ENCODE data around the gene SDK2. TPM values are rescaled to one million over a fixed set of nuclear protein-coding genes. Genes with fewer than 3 reads are reported as not detected.

SDK2 gene
- total and polyA plus RNA-seq, 5 donors from 2014 or later, result 0.02 to 0.59 (median 0.02) TPM; not detected in 2

- H3K27me3 ChIP-seq (ENCODE audit: control insufficient read depth, insufficient read depth, low read length), result no peaks in the 10 kb centered on the region
- DNase-seq, result no peak
- Mint-ChIP-seq H3K4me3 (no peak overlapping the region), H3K4me1 (no peaks in the 10 kb centered on the region), H3K9me3 (no peaks in the 10 kb centered on the region), H3K27ac (no peak overlapping the region), H3K36me3 (no peaks in the 10 kb centered on the region), H3K27me3 (no peaks in the 10 kb centered on the region)
- ATAC-seq (ENCODE audit: low read depth in 2 of 2), result no peak
- no peaks in the 10 kb centered on the region for H3K9me3 ChIP-seq (ENCODE audit: control insufficient read depth in 2 of 2, low read length in 2 of 2)
- no peaks in the 10 kb centered on the region for H3K4me1 ChIP-seq (ENCODE audit: control insufficient read depth, insufficient read depth, low read length, poor library complexity, severe bottlenecking)
- no peak overlapping the region for H3K4me3 ChIP-seq (ENCODE audit: low read depth, low read length)
- no peak overlapping the region for H3K27ac ChIP-seq (ENCODE audit: insufficient read depth, low read length, poor library complexity, severe bottlenecking)
- H3K36me3 ChIP-seq (ENCODE audit: control insufficient read depth, insufficient read depth, low read length), result no peaks in the 10 kb centered on the region
These were observed 284.9 kb downstream of the SDK2 start for GRCh38 chr17:73359352-73359751.

GRCh38 chr17:73358668-73359067, 285.6 kb downstream of the SDK2 start:
- no peaks in the 10 kb centered on the region for H3K9me3 Mint-ChIP-seq
- Histone ChIP-seq H3K4me1 (ENCODE audit: control insufficient read depth, insufficient read depth, low read length, poor library complexity, severe bottlenecking) (no peaks in the 10 kb centered on the region), H3K4me3 (ENCODE audit: low read depth, low read length) (no peak overlapping the region), H3K27me3 (ENCODE audit: control insufficient read depth, insufficient read depth, low read length) (no peaks in the 10 kb centered on the region), H3K36me3 (ENCODE audit: control insufficient read depth, insufficient read depth, low read length) (no peaks in the 10 kb centered on the region), H3K9me3 (ENCODE audit: control insufficient read depth in 2 of 2, low read length in 2 of 2) (no peaks in the 10 kb centered on the region), H3K27ac (ENCODE audit: insufficient read depth, low read length, poor library complexity, severe bottlenecking) (no peak overlapping the region)
- no peak overlapping the region for H3K4me3 Mint-ChIP-seq
- no peak overlapping the region for H3K27ac Mint-ChIP-seq
- no peaks in the 10 kb centered on the region for H3K36me3 Mint-ChIP-seq
- ATAC-seq (ENCODE audit: low read depth in 2 of 2), result no peak
- H3K4me1 Mint-ChIP-seq, result no peaks in the 10 kb centered on the region
- no peak for DNase-seq
- no peaks in the 10 kb centered on the region for H3K27me3 Mint-ChIP-seq

GRCh38 chr17:73357981-73358380, 286.3 kb downstream of the SDK2 start:
- H3K27me3 ChIP-seq (ENCODE audit: control insufficient read depth, insufficient read depth, low read length), result no peaks in the 10 kb centered on the region
- no peaks in the 10 kb centered on the region for H3K36me3 ChIP-seq (ENCODE audit: control insufficient read depth, insufficient read depth, low read length)
- no peak for DNase-seq
- no peaks in the 10 kb centered on the region for H3K9me3 ChIP-seq (ENCODE audit: control insufficient read depth in 2 of 2, low read length in 2 of 2)
- H3K4me1 Mint-ChIP-seq, result no peaks in the 10 kb centered on the region
- ATAC-seq (ENCODE audit: low read depth in 2 of 2), result no peak
- no peaks in the 10 kb centered on the region for H3K36me3 Mint-ChIP-seq
- H3K27ac ChIP-seq (ENCODE audit: insufficient read depth, low read length, poor library complexity, severe bottlenecking), result no peak overlapping the region
- H3K9me3 Mint-ChIP-seq, result no peaks in the 10 kb centered on the region
- no peaks in the 10 kb centered on the region for H3K27me3 Mint-ChIP-seq
- no peak overlapping the region for H3K27ac Mint-ChIP-seq
- H3K4me3 ChIP-seq (ENCODE audit: low read depth, low read length), result no peak overlapping the region
- H3K4me1 ChIP-seq (ENCODE audit: control insufficient read depth, insufficient read depth, low read length, poor library complexity, severe bottlenecking), result no peaks in the 10 kb centered on the region
- no peak overlapping the region for H3K4me3 Mint-ChIP-seq

GRCh38 chr17:73357318-73357717, 286.9 kb downstream of the SDK2 start:
- Histone ChIP-seq H3K9me3 (ENCODE audit: control insufficient read depth in 2 of 2, low read length in 2 of 2) (no peaks in the 10 kb centered on the region), H3K27me3 (ENCODE audit: control insufficient read depth, insufficient read depth, low read length) (no peaks in the 10 kb centered on the region), H3K27ac (ENCODE audit: insufficient read depth, low read length, poor library complexity, severe bottlenecking) (no peak overlapping the region), H3K36me3 (ENCODE audit: control insufficient read depth, insufficient read depth, low read length) (no peaks in the 10 kb centered on the region), H3K4me3 (ENCODE audit: low read depth, low read length) (no peak overlapping the region), H3K4me1 (ENCODE audit: control insufficient read depth, insufficient read depth, low read length, poor library complexity, severe bottlenecking) (no peaks in the 10 kb centered on the region)
- DNase-seq, result no peak
- Mint-ChIP-seq H3K4me3 (no peak overlapping the region), H3K36me3 (no peaks in the 10 kb centered on the region), H3K9me3 (no peaks in the 10 kb centered on the region), H3K4me1 (no peaks in the 10 kb centered on the region), H3K27ac (no peak overlapping the region), H3K27me3 (no peaks in the 10 kb centered on the region)
- ATAC-seq (ENCODE audit: low read depth in 2 of 2), result no peak

GRCh38 chr17:73356561-73357170, 287.6 kb downstream of the SDK2 start:
- Mint-ChIP-seq H3K9me3 (no peaks in the 10 kb centered on the region), H3K36me3 (no peaks in the 10 kb centered on the region), H3K4me1 (no peaks in the 10 kb centered on the region), H3K27me3 (no peaks in the 10 kb centered on the region), H3K4me3 (no peak overlapping the region), H3K27ac (no peak overlapping the region)
- Histone ChIP-seq H3K27ac (ENCODE audit: insufficient read depth, low read length, poor library complexity, severe bottlenecking) (no peak overlapping the region), H3K4me1 (ENCODE audit: control insufficient read depth, insufficient read depth, low read length, poor library complexity, severe bottlenecking) (no peaks in the 10 kb centered on the region), H3K9me3 (ENCODE audit: control insufficient read depth in 2 of 2, low read length in 2 of 2) (no peaks in the 10 kb centered on the region), H3K27me3 (ENCODE audit: control insufficient read depth, insufficient read depth, low read length) (no peaks in the 10 kb centered on the region), H3K4me3 (ENCODE audit: low read depth, low read length) (no peak overlapping the region), H3K36me3 (ENCODE audit: control insufficient read depth, insufficient read depth, low read length) (no peaks in the 10 kb centered on the region)
- no peak for ATAC-seq (ENCODE audit: low read depth in 2 of 2)
- DNase-seq, result no peak

- Histone ChIP-seq H3K4me3 (ENCODE audit: low read depth, low read length) (no peak overlapping the region), H3K4me1 (ENCODE audit: control insufficient read depth, insufficient read depth, low read length, poor library complexity, severe bottlenecking) (no peaks in the 10 kb centered on the region), H3K27ac (ENCODE audit: insufficient read depth, low read length, poor library complexity, severe bottlenecking) (no peak overlapping the region), H3K36me3 (ENCODE audit: control insufficient read depth, insufficient read depth, low read length) (no peaks in the 10 kb centered on the region), H3K27me3 (ENCODE audit: control insufficient read depth, insufficient read depth, low read length) (no peaks in the 10 kb centered on the region), H3K9me3 (ENCODE audit: control insufficient read depth in 2 of 2, low read length in 2 of 2) (no peaks in the 10 kb centered on the region)
- no peak for ATAC-seq (ENCODE audit: low read depth in 2 of 2)
- Mint-ChIP-seq H3K9me3 (no peaks in the 10 kb centered on the region), H3K27me3 (no peaks in the 10 kb centered on the region), H3K4me3 (no peak overlapping the region), H3K4me1 (no peaks in the 10 kb centered on the region), H3K36me3 (no peaks in the 10 kb centered on the region), H3K27ac (peak overlapping the region in 1 of 3 donors; percentile 69)
- no peak for DNase-seq
These were observed 289.6 kb downstream of the SDK2 start for GRCh38 chr17:73354423-73355284.

GRCh38 chr17:73352261-73352660, 292.0 kb downstream of the SDK2 start:
- DNase-seq, result no peak
- H3K4me3 ChIP-seq (ENCODE audit: low read depth, low read length), result no peak overlapping the region

GRCh38 chr17:73351764-73352163, 292.5 kb downstream of the SDK2 start:
- H3K9me3 ChIP-seq (ENCODE audit: control insufficient read depth in 2 of 2, low read length in 2 of 2), result no peaks in the 10 kb centered on the region
- H3K4me3 ChIP-seq (ENCODE audit: low read depth, low read length), result no peak overlapping the region
- no peak overlapping the region for H3K4me3 Mint-ChIP-seq
- H3K27me3 Mint-ChIP-seq, result peaks cover 9% of the 10 kb centered on the region
- no peaks in the 10 kb centered on the region for H3K36me3 Mint-ChIP-seq
- no peaks in the 10 kb centered on the region for H3K4me1 Mint-ChIP-seq
- no peaks in the 10 kb centered on the region for H3K27me3 ChIP-seq (ENCODE audit: control insufficient read depth, insufficient read depth, low read length)
- DNase-seq, result no peak
- ATAC-seq (ENCODE audit: low read depth in 2 of 2), result no peak
- no peak overlapping the region for H3K27ac ChIP-seq (ENCODE audit: insufficient read depth, low read length, poor library complexity, severe bottlenecking)
- no peak overlapping the region for H3K27ac Mint-ChIP-seq
- no peaks in the 10 kb centered on the region for H3K4me1 ChIP-seq (ENCODE audit: control insufficient read depth, insufficient read depth, low read length, poor library complexity, severe bottlenecking)
- H3K9me3 Mint-ChIP-seq, result no peaks in the 10 kb centered on the region
- no peaks in the 10 kb centered on the region for H3K36me3 ChIP-seq (ENCODE audit: control insufficient read depth, insufficient read depth, low read length)

More at GRCh38 chr17:73352261-73352660, 292.0 kb downstream of the SDK2 start:
- H3K27ac ChIP-seq (ENCODE audit: insufficient read depth, low read length, poor library complexity, severe bottlenecking), result no peak overlapping the region
- Mint-ChIP-seq H3K4me3 (no peak overlapping the region), H3K27ac (peak overlapping the region in 1 of 3 donors; percentile 69), H3K36me3 (no peaks in the 10 kb centered on the region), H3K27me3 (peaks cover 9% of the 10 kb centered on the region), H3K4me1 (no peaks in the 10 kb centered on the region), H3K9me3 (no peaks in the 10 kb centered on the region)
- ATAC-seq (ENCODE audit: low read depth in 2 of 2), result no peak
- no peaks in the 10 kb centered on the region for H3K36me3 ChIP-seq (ENCODE audit: control insufficient read depth, insufficient read depth, low read length)
- no peaks in the 10 kb centered on the region for H3K9me3 ChIP-seq (ENCODE audit: control insufficient read depth in 2 of 2, low read length in 2 of 2)
- H3K27me3 ChIP-seq (ENCODE audit: control insufficient read depth, insufficient read depth, low read length), result no peaks in the 10 kb centered on the region
- H3K4me1 ChIP-seq (ENCODE audit: control insufficient read depth, insufficient read depth, low read length, poor library complexity, severe bottlenecking), result no peaks in the 10 kb centered on the region
